ENCODE results near the gene RHEBL1.
A peak's percentile ranks its signal among the peaks of the same experiment; 100 is the strongest.

Gene RHEBL1

GRCh38 chr12:49069507-49070346 is at the start of gene RHEBL1:
Gene RHEBL1 (minus strand): TSS chr12:49069979. CDS start chr12:49069785, 194 bp downstream.
- DNase-seq, result peak; percentile 97

DNA sequence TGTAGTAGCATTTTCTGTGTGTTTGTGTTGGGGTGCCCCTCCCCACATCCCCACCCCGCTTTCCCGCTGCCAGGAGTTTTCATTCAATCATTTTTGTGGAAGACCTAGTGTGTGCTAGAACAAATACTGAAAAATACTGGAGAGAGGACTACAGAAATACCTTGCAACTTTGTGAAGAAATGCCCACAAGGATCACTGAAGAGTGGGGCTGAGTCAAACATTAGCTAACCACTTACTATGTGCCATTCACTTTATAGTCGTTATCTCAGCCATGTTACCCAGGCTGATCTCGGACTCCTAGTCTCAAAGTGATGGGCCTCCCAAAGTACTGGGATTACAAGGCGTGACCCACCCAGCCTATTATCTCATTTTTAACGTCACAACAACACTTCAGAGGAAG is 41.4 kb upstream of the RHEBL1 start:
- DNase-seq, result no peak

- peak; percentile 97 for DNase-seq
These were observed 40.8 kb upstream of the RHEBL1 start, which contains the start of gene LMBR1L for GRCh38 chr12:49110464-49111155. Gene LMBR1L (minus strand): TSS chr12:49110847. CDS start chr12:49110555, 292 bp downstream.

DNA sequence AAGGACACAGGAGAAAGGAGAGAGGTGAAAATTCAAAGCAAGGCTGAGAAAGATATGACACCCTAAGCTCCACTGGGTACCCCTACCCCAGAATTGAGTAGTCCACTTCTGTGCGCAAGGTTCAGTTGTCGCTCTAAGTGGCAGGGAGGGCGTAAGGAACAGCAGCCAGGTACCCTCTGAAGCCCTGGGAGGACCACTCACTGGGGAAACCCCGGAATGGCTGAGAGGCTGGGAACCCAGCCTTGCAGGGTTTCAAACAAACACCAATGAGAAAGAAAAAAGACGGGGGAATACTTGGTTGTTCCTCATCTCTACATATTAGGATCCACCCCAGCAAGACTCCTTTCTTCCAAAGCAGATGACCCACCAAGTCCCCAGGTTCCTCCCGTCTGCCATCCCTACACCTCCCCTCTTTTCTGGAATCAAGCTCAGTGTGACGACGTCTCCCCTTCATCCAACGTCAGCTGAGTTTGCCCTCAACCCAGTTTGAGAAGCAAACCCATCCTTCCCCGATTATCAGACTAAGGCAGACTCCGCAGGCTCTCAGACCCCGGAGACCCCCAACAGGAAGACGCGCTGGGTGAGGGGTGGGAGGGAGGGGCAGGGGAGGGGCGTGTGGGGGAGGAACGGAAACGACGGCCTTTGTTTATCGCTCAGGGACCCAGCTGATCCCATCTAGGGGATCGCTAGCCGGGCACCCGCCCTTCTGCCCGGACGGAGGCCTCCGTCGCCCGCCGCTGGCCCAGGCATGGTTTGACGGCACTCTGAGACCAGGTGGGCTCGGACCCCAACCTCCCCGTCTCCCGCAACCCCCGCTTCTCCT is 40.1 kb upstream of the RHEBL1 start:
- no peak for DNase-seq

- DNase-seq, result no peak
These were observed 39.2 kb upstream of the RHEBL1 start for GRCh38 chr12:49108958-49109404.

DNA sequence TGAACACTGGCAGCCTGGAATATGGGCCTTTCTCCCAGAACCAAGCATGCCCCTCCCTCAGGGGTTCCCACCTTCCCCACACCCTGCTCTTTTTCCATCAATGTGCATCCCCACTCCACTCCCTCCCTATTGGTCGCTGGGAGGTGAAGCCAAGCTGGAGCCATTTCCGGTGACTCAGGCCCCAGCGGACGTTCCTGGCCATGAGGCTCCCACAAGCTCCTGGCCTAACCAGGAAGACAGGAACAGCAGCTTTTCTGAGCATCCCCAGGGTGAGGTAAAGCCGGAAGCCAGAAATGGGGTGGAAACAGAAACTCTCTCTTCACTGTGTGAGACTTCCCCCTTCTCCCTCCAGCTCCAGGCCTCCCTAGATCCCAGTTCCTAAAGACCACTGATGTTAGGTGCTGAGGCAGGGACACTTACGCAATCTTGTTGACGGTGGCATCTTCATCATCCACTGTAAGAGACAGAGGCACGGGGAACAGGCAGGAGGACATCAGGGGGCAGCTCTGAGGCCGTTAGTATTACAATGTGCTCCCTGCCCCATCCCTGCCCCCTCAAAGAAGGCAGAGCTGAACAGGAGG is 35.8 kb upstream of the RHEBL1 start:
- no peak for DNase-seq

DNA sequence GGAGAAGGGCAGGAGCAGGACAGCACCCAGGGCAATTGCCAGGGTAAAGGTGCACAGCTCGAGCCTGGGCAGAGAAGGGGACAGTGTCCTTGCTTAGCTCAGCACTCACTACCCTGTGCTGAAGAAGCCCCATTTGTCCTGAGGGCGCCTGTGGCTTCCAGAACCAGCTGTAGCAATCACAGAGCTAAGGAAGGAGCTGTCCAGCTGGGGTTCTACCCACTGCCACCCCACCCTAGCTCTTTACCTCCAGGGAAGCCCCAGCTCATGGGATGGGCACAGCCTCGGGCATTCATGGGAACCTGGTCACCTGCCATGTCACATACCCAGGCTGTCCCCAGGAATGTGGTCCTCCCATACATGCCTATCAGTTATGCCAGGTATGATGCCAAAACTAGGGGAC is 35.0 kb upstream of the RHEBL1 start:
- no peak for DNase-seq

DNA sequence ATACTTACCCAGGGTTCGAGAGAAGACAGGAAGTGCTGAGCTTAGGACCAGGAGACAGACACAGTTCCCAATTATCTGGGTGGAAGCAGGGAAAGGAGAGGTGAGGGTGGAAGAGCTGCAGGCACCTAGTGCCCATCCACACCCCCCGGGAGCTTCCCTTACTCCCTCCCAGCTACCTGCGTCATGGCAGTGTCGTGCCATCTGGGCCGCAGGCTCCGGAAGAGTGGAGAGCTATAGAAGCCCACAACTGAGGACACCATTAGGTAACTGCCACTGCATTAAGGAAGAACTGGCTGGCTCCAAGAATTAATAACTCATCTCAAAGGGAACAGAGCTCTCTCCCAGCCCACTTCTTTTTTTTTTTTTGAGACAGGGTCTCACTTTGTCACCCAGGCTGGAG is 30.6 kb upstream of the RHEBL1 start:
- DNase-seq, result no peak

DNA sequence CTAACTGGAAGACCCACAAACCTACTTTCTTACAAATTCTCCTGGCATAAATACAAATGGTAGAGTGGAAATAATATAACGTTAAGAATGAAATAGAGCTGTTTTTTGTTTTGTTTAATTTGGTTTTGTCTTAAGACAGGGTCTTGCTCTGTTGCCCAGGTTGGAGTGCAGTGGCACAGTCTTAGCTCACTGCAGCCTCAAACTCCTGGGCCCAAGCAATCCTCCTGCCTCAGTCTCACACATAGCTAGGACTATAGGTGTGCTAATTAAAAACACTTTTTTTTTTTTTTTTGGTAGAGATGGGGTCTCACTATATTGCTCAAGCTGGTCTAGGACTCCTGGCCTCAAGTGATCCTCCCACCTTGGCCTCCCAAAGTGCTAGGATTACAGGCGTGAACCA is 28.9 kb upstream of the RHEBL1 start:
- no peak for DNase-seq

DNA sequence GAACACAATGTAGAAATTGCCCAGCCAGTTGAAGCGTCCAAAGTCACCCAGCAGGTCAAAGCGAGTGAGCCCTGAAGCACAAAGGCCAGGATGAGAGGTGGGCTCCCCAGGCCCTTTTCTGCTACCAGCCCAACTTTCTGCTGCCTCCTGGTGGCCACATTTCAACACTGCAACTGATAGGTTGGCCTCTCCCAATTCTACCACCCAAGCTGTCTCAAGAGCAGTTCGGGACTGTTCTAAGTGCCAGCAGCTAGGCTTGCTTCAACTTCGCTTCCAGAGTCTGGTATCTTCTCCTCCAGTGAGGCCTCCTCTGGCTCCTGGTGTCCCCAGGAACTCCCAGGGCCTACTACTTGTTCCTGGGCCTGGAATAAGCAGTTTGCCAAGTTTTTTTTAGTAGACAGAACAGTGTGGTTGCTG is 28.3 kb upstream of the RHEBL1 start:
- no peak for DNase-seq

GRCh38 chr12:49097381-49097780 is 27.6 kb upstream of the RHEBL1 start:
- no peak for DNase-seq

- no peak for DNase-seq
These were observed 25.2 kb upstream of the RHEBL1 start for GRCh38 chr12:49094975-49095365.

DNA sequence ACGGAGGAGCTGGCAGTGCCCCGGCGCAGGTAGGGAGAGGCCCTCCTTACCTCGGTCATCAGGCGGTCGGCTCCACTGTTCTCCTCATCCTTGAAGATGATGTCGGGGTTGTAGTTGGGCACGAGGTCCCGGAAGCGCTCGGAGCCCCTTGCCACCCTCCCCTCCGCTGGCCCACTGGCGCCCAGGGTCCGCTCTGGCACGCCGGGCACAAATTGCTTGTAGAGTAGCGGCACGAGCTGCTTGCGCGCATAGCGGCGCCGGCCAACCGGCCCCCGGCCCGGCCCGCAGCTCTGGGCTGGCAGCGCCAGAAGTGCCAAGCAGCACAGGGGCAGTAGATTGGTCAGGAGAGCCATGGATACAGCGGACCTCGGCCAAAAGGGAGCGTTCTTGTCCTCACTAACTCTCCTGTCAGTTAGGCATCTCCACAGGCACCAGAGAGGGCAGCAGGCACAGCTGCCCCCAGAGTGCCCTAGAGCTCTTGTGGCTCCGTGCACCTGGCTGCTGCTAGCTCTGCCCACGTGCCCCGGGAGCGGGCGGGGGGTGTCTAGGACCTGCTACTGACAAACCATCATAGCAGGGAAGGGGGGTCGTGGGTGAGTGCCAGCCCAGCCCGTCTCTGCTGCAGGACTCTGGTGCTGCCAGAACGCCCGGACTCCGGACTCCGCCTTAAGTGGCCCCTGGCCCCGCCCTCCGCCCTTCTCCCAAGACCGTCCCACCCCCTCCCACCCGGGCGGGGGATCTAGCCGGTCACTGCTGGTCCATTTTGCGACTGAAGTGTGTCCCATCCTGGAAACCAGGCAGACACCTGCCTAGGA is 24.6 kb upstream of the RHEBL1 start, which contains the start of gene DHH:
TSS of gene DHH (minus strand) at position 642 of the 815 bp plus-strand sequence. CDS start at position 353, 289 bp downstream.
- DNase-seq, result no peak

DNA sequence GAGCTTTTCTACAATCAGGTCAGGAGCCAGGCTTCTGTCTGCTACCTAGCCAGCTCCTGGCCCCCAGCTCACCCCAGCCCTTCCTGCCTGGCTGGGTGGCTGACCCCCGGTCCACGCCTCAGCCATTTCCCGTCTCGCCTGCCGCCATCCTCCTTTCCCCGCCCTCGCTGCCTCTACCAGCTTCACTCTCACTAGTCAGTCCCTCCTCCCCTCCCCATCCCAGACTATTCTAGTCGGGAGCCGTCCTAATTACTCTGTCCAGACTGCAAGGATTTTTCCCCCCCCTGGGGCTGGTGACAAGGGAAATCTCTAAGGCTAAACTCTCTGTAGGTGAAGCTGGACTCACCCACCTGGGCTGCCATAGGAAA is 24.0 kb upstream of the RHEBL1 start:
- DNase-seq, result no peak

DNA sequence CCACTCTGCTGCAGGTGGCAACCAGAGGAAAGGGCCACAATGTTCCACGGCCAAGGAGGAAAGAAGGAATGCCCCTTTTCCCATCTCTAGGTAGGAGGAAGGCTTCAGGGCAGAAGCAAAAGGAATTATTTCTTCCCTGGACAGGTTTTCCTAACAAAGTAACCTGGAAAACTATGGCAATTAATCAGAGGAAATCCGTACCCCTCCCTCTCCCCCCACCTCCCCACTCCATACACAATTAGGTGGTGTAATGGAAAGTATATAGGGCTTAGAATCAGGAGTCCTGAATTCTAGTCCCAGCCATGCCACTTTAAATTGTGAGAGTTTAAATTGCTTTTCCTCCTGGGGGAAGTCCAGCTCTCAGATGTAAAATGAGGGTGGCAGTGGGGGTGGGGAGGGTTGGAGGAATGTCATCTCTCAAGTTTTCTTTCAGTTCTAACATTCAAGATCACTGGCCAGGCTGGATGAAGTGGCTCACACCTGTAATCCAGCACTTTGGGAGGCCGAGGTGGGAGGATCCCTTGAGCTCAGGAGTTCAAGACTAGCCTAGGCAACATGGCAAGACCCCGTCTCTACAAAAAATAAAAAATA is 23.1 kb upstream of the RHEBL1 start:
- no peak for DNase-seq

DNA sequence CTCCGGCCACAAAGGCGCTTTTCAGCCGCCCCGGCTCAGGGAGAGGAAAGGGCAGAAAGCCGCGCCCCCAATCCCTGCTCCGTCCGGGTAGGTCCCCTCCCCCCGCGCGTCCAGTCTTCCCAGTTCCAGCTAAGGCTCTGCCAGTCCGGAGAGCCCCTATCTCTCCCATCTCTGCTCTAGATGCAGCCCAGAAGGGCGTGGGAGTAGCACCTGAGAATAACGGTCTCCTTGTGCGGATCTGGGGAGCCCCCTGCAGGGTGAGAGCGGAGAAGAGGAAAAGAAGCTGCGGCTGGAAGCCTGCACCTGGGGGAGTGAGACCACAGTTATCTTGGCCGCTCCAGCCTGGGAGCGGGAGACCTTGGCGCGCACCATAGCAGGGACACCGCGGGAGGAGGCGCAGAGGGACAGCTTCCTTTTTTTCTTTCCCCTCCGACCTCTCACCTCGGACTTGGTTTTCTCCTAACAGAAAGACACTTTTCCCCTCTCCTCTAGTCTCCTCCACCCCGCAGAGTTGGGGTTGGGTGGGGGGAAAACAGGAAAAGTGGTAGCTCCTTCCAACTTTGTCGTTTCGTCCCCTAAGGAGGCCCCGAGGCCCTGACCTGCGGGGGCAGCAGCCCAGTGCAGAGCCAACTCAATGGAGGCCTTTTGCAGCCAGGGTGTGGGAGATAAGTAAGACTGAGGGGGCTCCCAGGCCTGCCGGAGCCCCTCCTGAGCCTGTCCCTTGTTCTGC is 22.5 kb upstream of the RHEBL1 start:
- no peak for DNase-seq

DNA sequence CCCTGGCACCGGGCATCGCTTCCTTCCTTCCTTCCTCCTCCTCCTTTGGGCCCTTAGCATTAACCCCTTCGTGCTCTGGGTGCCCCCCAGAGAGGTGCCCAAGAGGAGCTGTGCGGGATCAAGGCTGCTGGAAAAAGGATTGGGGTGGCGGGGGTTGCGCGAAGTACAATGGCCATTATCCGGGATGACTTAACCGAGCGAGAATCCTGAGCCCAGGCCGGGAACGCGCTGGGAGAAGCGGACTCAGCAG is 22.0 kb upstream of the RHEBL1 start:
- no peak for DNase-seq

DNA sequence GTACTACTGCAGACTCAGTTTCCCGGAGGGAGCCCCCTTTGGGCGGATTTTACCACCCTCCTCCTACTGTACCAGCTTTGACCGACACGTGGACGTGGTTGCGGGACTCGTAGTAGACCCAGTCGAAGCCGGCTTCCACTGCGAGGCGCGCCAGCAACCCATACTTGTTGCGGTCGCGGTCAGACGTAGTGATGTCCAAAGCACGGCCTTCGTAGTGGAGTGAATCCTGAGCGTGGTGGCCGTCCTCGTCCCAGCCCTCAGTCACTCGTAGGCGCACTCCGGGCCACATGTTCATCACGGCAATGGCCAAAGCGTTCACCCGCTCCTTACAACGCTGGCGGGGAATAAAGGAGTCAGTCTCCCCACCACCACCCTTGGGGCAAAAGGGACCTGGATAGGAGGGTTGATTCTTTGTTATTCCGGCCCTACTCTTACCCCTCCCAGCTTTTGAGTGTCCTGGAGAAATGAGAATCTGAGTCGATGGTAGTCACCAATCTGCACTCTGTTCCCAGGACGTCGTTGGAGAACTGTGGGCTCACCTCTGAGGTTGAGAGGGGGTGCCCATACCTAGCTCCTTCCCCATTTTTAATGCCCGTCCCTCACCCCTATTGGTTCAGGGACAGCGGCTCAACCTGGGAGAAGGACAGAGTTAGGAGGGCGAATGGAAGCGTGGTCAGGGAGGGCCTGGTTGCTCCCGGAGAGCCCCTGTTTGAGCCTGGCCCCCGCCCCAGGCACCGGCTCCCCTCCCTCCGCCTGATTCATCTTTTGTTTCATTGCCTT is 21.5 kb upstream of the RHEBL1 start:
- DNase-seq, result no peak

GRCh38 chr12:49089821-49090773 is 20.3 kb upstream of the RHEBL1 start:
- DNase-seq, result no peak

All from NCI-H2029 (cell line).